CD4-positive, CD25-positive, alpha-beta regulatory T cell (primary cell): Measurements from ENCODE around the gene SKIL. TPM values are rescaled to one million over a fixed set of nuclear protein-coding genes. Genes with fewer than 3 reads are reported as not detected.

Source experiments
- ATAC-seq, 2 donors: fragments of 150-1000 bp; cut with Tn5 transposase; one replicate each; pipeline ENCODE4 v1.10.0; 2021; ENCODE audit warnings: low read depth in 2 of 2, moderate number of reproducible peaks in 2 of 2, moderate library complexity in 1 of 2
- DNase-seq, 3 donors: peaks; one replicate each; pipeline versions ENCODE4 v3.0.0 to v3.0.0-alpha.2; 2012 to 2022; ENCODE audit warnings: mixed read lengths in 1 of 3
- H3K27ac ChIP-seq: one replicate; pipeline ENCODE4 v1.7.0; 2013; ENCODE audit warnings: mild to moderate bottlenecking, low read length; ENCODE audit not compliant: insufficient read depth, poor library complexity, severe bottlenecking
- H3K27me3 ChIP-seq: one replicate; pipeline ENCODE4 v1.7.0; 2013; ENCODE audit warnings: low read length; ENCODE audit not compliant: control insufficient read depth, insufficient read depth
- H3K36me3 ChIP-seq: one replicate; pipeline ENCODE4 v1.7.0; 2013; ENCODE audit warnings: mild to moderate bottlenecking, low read length, moderate library complexity; ENCODE audit not compliant: control insufficient read depth, insufficient read depth
- H3K4me1 ChIP-seq: 2 replicates; pipeline ENCODE4 v1.7.0; 2013; ENCODE audit warnings: mild to moderate bottlenecking, low read length; ENCODE audit not compliant: insufficient read depth, control insufficient read depth, poor library complexity, severe bottlenecking
- H3K4me3 ChIP-seq: one replicate; pipeline ENCODE4 v1.7.0; 2013; ENCODE audit warnings: low read depth, mild to moderate bottlenecking, low read length, moderate library complexity
- H3K9me3 ChIP-seq, 2 experiments: 1 replicate in 1 of 2; 2 replicates in 1 of 2; pipeline ENCODE4 v1.7.0; 2013; ENCODE audit warnings: low read length in 2 of 2, mild to moderate bottlenecking in 1 of 2, moderate library complexity in 1 of 2; ENCODE audit not compliant: control insufficient read depth in 2 of 2
- H3K27ac Mint-ChIP-seq, 3 donors: one replicate each; pipeline ENCODE4 v1.8.0; 2020 to 2022; ENCODE audit warnings: mild to moderate bottlenecking in 3 of 3, mixed read lengths in 3 of 3, moderate library complexity in 2 of 3
- H3K27me3 Mint-ChIP-seq: one replicate; pipeline ENCODE4 v1.8.0; 2022; ENCODE audit warnings: mild to moderate bottlenecking, mixed read lengths
- H3K36me3 Mint-ChIP-seq: one replicate; pipeline ENCODE4 v1.8.0; 2020; ENCODE audit warnings: mixed read lengths
- H3K4me1 Mint-ChIP-seq, 4 donors: one replicate each; pipeline ENCODE4 v1.8.0; 2020 to 2022; ENCODE audit warnings: mixed read lengths in 4 of 4, mild to moderate bottlenecking in 1 of 4
- H3K4me3 Mint-ChIP-seq, 4 donors: one replicate each; pipeline ENCODE4 v1.8.0; 2020 to 2022; ENCODE audit warnings: mild to moderate bottlenecking in 4 of 4, mixed read lengths in 4 of 4, moderate library complexity in 3 of 4
- H3K9me3 Mint-ChIP-seq, 7 donors: one replicate each; pipeline ENCODE4 v1.8.0; 2020 to 2022; ENCODE audit warnings: mixed read lengths in 7 of 7, mild to moderate bottlenecking in 3 of 7, moderate library complexity in 2 of 7
- polyA plus RNA-seq, 4 donors: library from polyadenylated mRNA; unstranded; fragments of 300-500 nt; fragmentation: Illumina TruSeq; gene quantifications; one replicate each; pipeline ENCODE4 v1.2.3, GENCODE V29; 2021
- total RNA-seq: library from RNA; stranded (reverse); gene quantifications from one replicate; pipeline ENCODE4 v1.2.3, GENCODE V29; 2022

Gene SKIL
- total and polyA plus RNA-seq, 5 donors from 2014 or later, result 2.0 to 50.4 (median 3.8) TPM

GRCh38 chr3:170387950-170388349, 30.4 kb downstream of the SKIL start:
- DNase-seq, result no peak
- H3K36me3 Mint-ChIP-seq, result peaks cover 40% of the 10 kb centered on the region
- H3K27ac ChIP-seq, result no peak overlapping the region
- no peaks in the 10 kb centered on the region for H3K9me3 ChIP-seq
- no peak overlapping the region for H3K4me3 ChIP-seq
- H3K36me3 ChIP-seq, result peaks cover 12% of the 10 kb centered on the region
- H3K4me3 Mint-ChIP-seq, result peak overlapping the region in 1 of 4 donors; percentile 43
- no peak for ATAC-seq
- H3K4me1 ChIP-seq, result no peaks in the 10 kb centered on the region
- H3K27me3 Mint-ChIP-seq, result no peaks in the 10 kb centered on the region
- peaks cover 0 to 2% (median 0%) of the 10 kb centered on the region in 7 donors for H3K9me3 Mint-ChIP-seq
- H3K27ac Mint-ChIP-seq, result no peak overlapping the region
- peaks cover 6 to 8% (median 7%) of the 10 kb centered on the region in 4 donors for H3K4me1 Mint-ChIP-seq
- H3K27me3 ChIP-seq, result no peaks in the 10 kb centered on the region

GRCh38 chr3:170391108-170391507, 33.6 kb downstream of the SKIL start:
- peaks cover 0 to 13% (median 4%) of the 10 kb centered on the region in 4 donors for H3K4me1 Mint-ChIP-seq

GRCh38 chr3:170397685-170398084, 40.2 kb downstream of the SKIL start:
- no peak for ATAC-seq
- no peaks in the 10 kb centered on the region for H3K36me3 Mint-ChIP-seq
- DNase-seq, result no peak
- Histone ChIP-seq H3K4me1 (no peaks in the 10 kb centered on the region), H3K36me3 (no peaks in the 10 kb centered on the region), H3K9me3 (no peaks in the 10 kb centered on the region), H3K4me3 (no peak overlapping the region), H3K27me3 (no peaks in the 10 kb centered on the region), H3K27ac (no peak overlapping the region)
- H3K9me3 Mint-ChIP-seq, result peaks cover 0 to 4% (median 0%) of the 10 kb centered on the region in 7 donors
- no peak overlapping the region for H3K27ac Mint-ChIP-seq
- peaks cover 1 to 5% (median 4%) of the 10 kb centered on the region in 4 donors for H3K4me1 Mint-ChIP-seq
- H3K4me3 Mint-ChIP-seq, result no peak overlapping the region
- peaks cover 4% of the 10 kb centered on the region for H3K27me3 Mint-ChIP-seq

More at GRCh38 chr3:170391108-170391507, 33.6 kb downstream of the SKIL start:
- Histone ChIP-seq H3K36me3 (peaks cover 5% of the 10 kb centered on the region), H3K9me3 (no peaks in the 10 kb centered on the region), H3K27me3 (no peaks in the 10 kb centered on the region), H3K4me3 (no peak overlapping the region), H3K4me1 (no peaks in the 10 kb centered on the region), H3K27ac (no peak overlapping the region)
- Mint-ChIP-seq H3K9me3 (peaks cover 0 to 2% (median 0%) of the 10 kb centered on the region in 7 donors), H3K4me3 (no peak overlapping the region), H3K36me3 (peaks cover 19% of the 10 kb centered on the region), H3K27ac (peak overlapping the region in 1 of 3 donors; percentile 29), H3K27me3 (no peaks in the 10 kb centered on the region)
- ATAC-seq (no peak), DNase-seq (no peak)

GRCh38 chr3:170405101-170405500, 47.6 kb downstream of the SKIL start:
- Mint-ChIP-seq H3K27ac (no peak overlapping the region), H3K4me3 (no peak overlapping the region), H3K36me3 (no peaks in the 10 kb centered on the region), H3K27me3 (peaks cover 4% of the 10 kb centered on the region), H3K9me3 (peaks cover 0 to 4% (median 0%) of the 10 kb centered on the region in 7 donors), H3K4me1 (no peaks in the 10 kb centered on the region)
- Histone ChIP-seq H3K36me3 (no peaks in the 10 kb centered on the region), H3K27me3 (no peaks in the 10 kb centered on the region), H3K27ac (no peak overlapping the region), H3K4me1 (no peaks in the 10 kb centered on the region), H3K4me3 (no peak overlapping the region), H3K9me3 (no peaks in the 10 kb centered on the region)
- no peak for DNase-seq
- no peak for ATAC-seq

GRCh38 chr3:170410428-170411029, 53.0 kb downstream of the SKIL start:
- ATAC-seq (no peak), DNase-seq (peak in 1 of 3 donors; percentile 25)
- H3K4me1 Mint-ChIP-seq, result peaks cover 0 to 6% (median 0%) of the 10 kb centered on the region in 4 donors
- H3K4me3 ChIP-seq, result no peak overlapping the region
- H3K27ac Mint-ChIP-seq, result no peak overlapping the region
- H3K27ac ChIP-seq, result no peak overlapping the region
- H3K4me3 Mint-ChIP-seq, result no peak overlapping the region
- no peaks in the 10 kb centered on the region for H3K36me3 Mint-ChIP-seq
- no peaks in the 10 kb centered on the region for H3K27me3 ChIP-seq
- no peaks in the 10 kb centered on the region for H3K9me3 Mint-ChIP-seq
- H3K27me3 Mint-ChIP-seq, result no peaks in the 10 kb centered on the region
- no peaks in the 10 kb centered on the region for H3K36me3 ChIP-seq
- H3K9me3 ChIP-seq, result no peaks in the 10 kb centered on the region
- H3K4me1 ChIP-seq, result no peaks in the 10 kb centered on the region

- no peaks in the 10 kb centered on the region for H3K9me3 ChIP-seq
- no peak overlapping the region for H3K27ac ChIP-seq
- Mint-ChIP-seq H3K4me3 (no peak overlapping the region), H3K27ac (no peak overlapping the region), H3K27me3 (peaks cover 22% of the 10 kb centered on the region), H3K9me3 (no peaks in the 10 kb centered on the region), H3K36me3 (no peaks in the 10 kb centered on the region), H3K4me1 (peaks cover 0 to 10% (median 3%) of the 10 kb centered on the region in 4 donors)
- no peaks in the 10 kb centered on the region for H3K4me1 ChIP-seq
- H3K27me3 ChIP-seq, result peaks cover 12% of the 10 kb centered on the region
- no peak for DNase-seq
- H3K36me3 ChIP-seq, result no peaks in the 10 kb centered on the region
- no peak for ATAC-seq
- H3K4me3 ChIP-seq, result no peak overlapping the region
Observed at GRCh38 chr3:170413291-170413690, 55.8 kb downstream of the SKIL start.

GRCh38 chr3:170414202-170414663, 56.7 kb downstream of the SKIL start:
- H3K9me3 ChIP-seq, result no peaks in the 10 kb centered on the region
- Mint-ChIP-seq H3K27me3 (peaks cover 24% of the 10 kb centered on the region), H3K9me3 (no peaks in the 10 kb centered on the region), H3K36me3 (no peaks in the 10 kb centered on the region), H3K4me1 (peaks cover 0 to 12% (median 8%) of the 10 kb centered on the region in 4 donors), H3K27ac (peak overlapping the region in 1 of 3 donors; percentile 26), H3K4me3 (no peak overlapping the region)
- DNase-seq (peak in 2 of 3 donors; percentile 48 to 63), ATAC-seq (peak; percentile 55 to 61)
- no peak overlapping the region for H3K27ac ChIP-seq
- H3K4me3 ChIP-seq, result no peak overlapping the region
- peaks cover 8% of the 10 kb centered on the region for H3K4me1 ChIP-seq
- no peaks in the 10 kb centered on the region for H3K36me3 ChIP-seq
- H3K27me3 ChIP-seq, result peaks cover 14% of the 10 kb centered on the region

GRCh38 chr3:170417090-170417489, 59.6 kb downstream of the SKIL start:
- Mint-ChIP-seq H3K27ac (no peak overlapping the region), H3K4me1 (peaks cover 0 to 15% (median 9%) of the 10 kb centered on the region in 4 donors), H3K27me3 (peaks cover 42% of the 10 kb centered on the region), H3K4me3 (no peak overlapping the region), H3K36me3 (no peaks in the 10 kb centered on the region), H3K9me3 (no peaks in the 10 kb centered on the region)
- H3K27ac ChIP-seq, result no peak overlapping the region
- DNase-seq, result no peak
- no peak for ATAC-seq
- no peaks in the 10 kb centered on the region for H3K36me3 ChIP-seq
- H3K4me3 ChIP-seq, result no peak overlapping the region
- H3K4me1 ChIP-seq, result peaks cover 15% of the 10 kb centered on the region
- H3K9me3 ChIP-seq, result no peaks in the 10 kb centered on the region
- H3K27me3 ChIP-seq, result peaks cover 21% of the 10 kb centered on the region
